GM23338 (cell line): ENCODE results near the gene ITGB6. TPM values are rescaled to one million over a fixed set of nuclear protein-coding genes. Genes with fewer than 3 reads are reported as not detected.

Experiments used
- ATAC-seq: fragments of 200-7000 bp; cut with Tn5 transposase; 3 replicates; pipeline ENCODE4 v1.9.1; 2020
- DNase-seq: peaks from one replicate; pipeline ENCODE4 v3.0.0-alpha.2; 2015; ENCODE audit warnings: low spot score
- H2AFZ ChIP-seq: fragments of 200-600 bp; sonication (generic); 2 replicates; pipeline ENCODE4 v1.8.0; 2016; ENCODE audit warnings: antibody characterized with exemption, mild to moderate bottlenecking, moderate library complexity
- H3F3A ChIP-seq: fragments of 200-600 bp; sonication (generic); replicated peaks from 2 replicates; pipeline ENCODE4 v1.8.0; 2017; ENCODE audit warnings: antibody characterized with exemption, mixed run types, low read depth
- H3K27ac ChIP-seq: fragments of 200-600 bp; sonication (generic); 2 replicates; pipeline ENCODE4 v1.6.1; 2016; ENCODE audit warnings: low read depth
- H3K27me3 ChIP-seq: fragments of 200-600 bp; sonication (generic); 2 replicates; pipeline ENCODE4 v1.8.0; 2016; ENCODE audit warnings: mild to moderate bottlenecking, mixed run types, moderate library complexity; ENCODE audit not compliant: insufficient read depth
- H3K36me3 ChIP-seq: fragments of 200-600 bp; sonication (generic); 2 replicates; pipeline ENCODE4 v1.8.0; 2016; ENCODE audit warnings: mild to moderate bottlenecking; ENCODE audit not compliant: insufficient read depth
- H3K4me1 ChIP-seq: fragments of 200-600 bp; sonication (generic); 2 replicates; pipeline ENCODE4 v1.8.0; 2016; ENCODE audit warnings: mild to moderate bottlenecking, moderate library complexity; ENCODE audit not compliant: insufficient read depth
- H3K4me2 ChIP-seq: fragments of 200-600 bp; sonication (generic); 2 replicates; pipeline ENCODE4 v1.7.1; 2017; ENCODE audit warnings: mixed run types
- H3K4me3 ChIP-seq: fragments of 200-600 bp; sonication (generic); 2 replicates; pipeline ENCODE4 v1.6.1; 2016; ENCODE audit warnings: mixed run types
- H3K79me2 ChIP-seq: fragments of 200-600 bp; sonication (generic); replicated peaks from 2 replicates; pipeline ENCODE4 v1.8.0; 2017; ENCODE audit warnings: mild to moderate bottlenecking; ENCODE audit not compliant: insufficient read depth
- H3K9me2 ChIP-seq: fragments of 200-600 bp; sonication (generic); 2 replicates; pipeline ENCODE4 v1.8.0; 2017; ENCODE audit not compliant: insufficient read depth
- H4K20me1 ChIP-seq: fragments of 200-600 bp; sonication (generic); replicated peaks from 2 replicates; pipeline ENCODE4 v1.8.0; 2017; ENCODE audit warnings: mild to moderate bottlenecking; ENCODE audit not compliant: insufficient read depth
- H3K27ac Mint-ChIP-seq: 2 replicates; pipeline ENCODE4 v1.8.0; 2020; ENCODE audit warnings: inconsistent platforms, mild to moderate bottlenecking, moderate library complexity, mixed read lengths
- H3K27me3 Mint-ChIP-seq: 3 replicates; pipeline ENCODE4 v1.8.0; 2022; ENCODE audit warnings: low read depth, mild to moderate bottlenecking, moderate library complexity, mixed read lengths, inconsistent platforms; ENCODE audit not compliant: insufficient read depth, poor library complexity
- H3K36me3 Mint-ChIP-seq: 3 replicates; pipeline ENCODE4 v1.8.0; 2021; ENCODE audit warnings: low read depth, mild to moderate bottlenecking, inconsistent platforms, moderate library complexity, mixed read lengths
- H3K4me1 Mint-ChIP-seq: 3 replicates; pipeline ENCODE4 v1.8.0; 2020; ENCODE audit warnings: mild to moderate bottlenecking, inconsistent platforms, mixed read lengths
- H3K4me3 Mint-ChIP-seq: 3 replicates; pipeline ENCODE4 v1.8.0; 2021; ENCODE audit warnings: moderate library complexity, mild to moderate bottlenecking, inconsistent platforms, mixed read lengths
- H3K9me3 Mint-ChIP-seq: 3 replicates; pipeline ENCODE4 v1.8.0; 2020; ENCODE audit warnings: moderate library complexity, mild to moderate bottlenecking, inconsistent platforms, mixed read lengths
- CREB1 ChIP-seq: fragments of 250-450 bp; sonication (Bioruptor Pico); IDR thresholded peaks from 2 replicates; pipeline ENCODE4 v1.5.0; 2020; ENCODE audit warnings: low read depth, mild to moderate bottlenecking, moderate library complexity
- EZH2 ChIP-seq: fragments of 200-600 bp; sonication (generic); IDR thresholded peaks from one replicate; pipeline ENCODE4 v1.8.0; 2017; ENCODE audit warnings: antibody characterized with exemption, mild to moderate bottlenecking, low read depth; ENCODE audit not compliant: unreplicated experiment
- EZH2phosphoT487 ChIP-seq: fragments of 200-600 bp; sonication (generic); IDR thresholded peaks from one replicate; pipeline ENCODE4 v1.8.1; 2018; ENCODE audit warnings: antibody characterized with exemption; ENCODE audit not compliant: unreplicated experiment
- JUNB ChIP-seq: IDR thresholded peaks from one replicate; pipeline ENCODE4 v1.6.1; 2016; ENCODE audit warnings: antibody characterized with exemption; ENCODE audit not compliant: unreplicated experiment
- NANOG ChIP-seq: IDR thresholded peaks from 2 replicates; pipeline ENCODE4 v1.6.1; 2016; ENCODE audit warnings: antibody characterized with exemption, borderline replicate concordance
- POLR2AphosphoS5 ChIP-seq: IDR thresholded peaks from 2 replicates; pipeline ENCODE4 v1.6.1; 2016; ENCODE audit warnings: antibody characterized with exemption, low read depth
- STAT1 ChIP-seq: IDR thresholded peaks from one replicate; pipeline ENCODE4 v1.6.1; 2016; ENCODE audit warnings: antibody characterized with exemption; ENCODE audit not compliant: unreplicated experiment
- ZNF114 ChIP-seq: fragments of 250-450 bp; sonication (Bioruptor Pico); IDR thresholded peaks from 2 replicates; pipeline ENCODE4 v1.5.0; 2020; ENCODE audit warnings: mild to moderate bottlenecking, moderate library complexity
- ZNF331 ChIP-seq: fragments of 250-450 bp; sonication (Bioruptor Pico); IDR thresholded peaks from 2 replicates; pipeline ENCODE4 v1.5.0; 2020; ENCODE audit warnings: low read depth, mild to moderate bottlenecking, moderate library complexity
- polyA plus RNA-seq: library from polyadenylated mRNA; unstranded; fragments of >200 nt; fragmentation: Nextera tagmentation; extraction: Ambion mirVana; gene quantifications from 2 replicates; pipeline ENCODE4 v1.2.1, GENCODE V29; 2016
- total RNA-seq: library from RNA; depleted of rRNA; stranded (reverse); fragments of >200 nt; shearing (Covaris generic); gene quantifications from 2 replicates; pipeline ENCODE4 v1.2.3, GENCODE V29; 2014
- TF ChIP-seq, protein P1 (sequence below): fragments of 250-450 bp; sonication (Bioruptor Pico); IDR thresholded peaks from 2 replicates; pipeline ENCODE4 v1.5.0; 2020; ENCODE audit warnings: mild to moderate bottlenecking, moderate library complexity
- TF ChIP-seq, protein P2 (sequence below): IDR thresholded peaks from 2 replicates; pipeline ENCODE4 v1.6.1; 2016; ENCODE audit warnings: antibody characterized with exemption
- TF ChIP-seq, protein P3 (sequence below), 2 experiments: fragments of 200-600 bp in 1 of 2; sonication (generic) in 1 of 2; conservative IDR thresholded peaks; 2 replicates each; pipeline versions ENCODE4 v1.5.1 to v1.6.1; 2016 to 2017; ENCODE audit warnings: antibody characterized with exemption in 2 of 2, low read depth in 2 of 2, mild to moderate bottlenecking in 2 of 2, moderate library complexity in 1 of 2
- TF ChIP-seq, protein P4 (sequence below): IDR thresholded peaks from one replicate; pipeline ENCODE4 v1.6.1; 2018; ENCODE audit warnings: antibody characterized with exemption; ENCODE audit not compliant: unreplicated experiment

Gene ITGB6
- total and polyA plus RNA-seq, 2 experiments from 2014 or later, result not detected

DNA sequence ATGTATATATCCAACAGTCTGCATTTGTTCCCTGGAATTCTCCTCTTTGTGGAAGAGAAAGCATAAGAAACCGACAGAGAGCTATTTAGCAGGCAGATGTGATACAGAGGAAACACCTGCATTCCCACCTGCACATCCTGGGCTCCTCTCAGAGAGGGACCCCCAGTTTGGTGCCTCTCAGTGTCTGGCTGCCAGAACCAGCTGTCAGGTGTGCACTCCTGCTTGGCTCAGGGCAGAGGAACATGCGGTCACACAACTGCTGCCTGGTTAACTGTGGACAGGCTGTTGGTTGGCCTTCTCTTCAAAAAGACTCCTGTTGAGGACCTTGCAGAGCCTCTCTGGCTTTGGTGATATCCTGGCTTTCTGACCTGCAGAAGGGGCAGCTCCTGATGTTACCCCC, 54.6 kb downstream of the ITGB6 start:
- Histone ChIP-seq H3K4me2 (no peak overlapping the region), H3F3A (no peaks in the 10 kb centered on the region), H3K79me2 (no peaks in the 10 kb centered on the region), H3K9me2 (peaks cover 11% of the 10 kb centered on the region; the same call in 1 of the 2 replicates), H3K27ac (no peak overlapping the region), H3K4me3 (no peak overlapping the region), H3K36me3 (no peaks in the 10 kb centered on the region), H4K20me1 (no peaks in the 10 kb centered on the region), H3K27me3 (no peaks in the 10 kb centered on the region), H3K4me1 (no peaks in the 10 kb centered on the region), H2AFZ (peak overlapping the region; percentile 28; the same call in 1 of the 2 replicates)
- ATAC-seq, result no peak
- Mint-ChIP-seq H3K9me3 (no peaks in the 10 kb centered on the region; the same call in 2 of the 3 replicates), H3K27me3 (peaks cover 2% of the 10 kb centered on the region), H3K36me3 (no peaks in the 10 kb centered on the region), H3K27ac (no peak overlapping the region), H3K4me1 (peaks cover 6% of the 10 kb centered on the region), H3K4me3 (no peak overlapping the region)
- TF ChIP-seq, protein P1, sequence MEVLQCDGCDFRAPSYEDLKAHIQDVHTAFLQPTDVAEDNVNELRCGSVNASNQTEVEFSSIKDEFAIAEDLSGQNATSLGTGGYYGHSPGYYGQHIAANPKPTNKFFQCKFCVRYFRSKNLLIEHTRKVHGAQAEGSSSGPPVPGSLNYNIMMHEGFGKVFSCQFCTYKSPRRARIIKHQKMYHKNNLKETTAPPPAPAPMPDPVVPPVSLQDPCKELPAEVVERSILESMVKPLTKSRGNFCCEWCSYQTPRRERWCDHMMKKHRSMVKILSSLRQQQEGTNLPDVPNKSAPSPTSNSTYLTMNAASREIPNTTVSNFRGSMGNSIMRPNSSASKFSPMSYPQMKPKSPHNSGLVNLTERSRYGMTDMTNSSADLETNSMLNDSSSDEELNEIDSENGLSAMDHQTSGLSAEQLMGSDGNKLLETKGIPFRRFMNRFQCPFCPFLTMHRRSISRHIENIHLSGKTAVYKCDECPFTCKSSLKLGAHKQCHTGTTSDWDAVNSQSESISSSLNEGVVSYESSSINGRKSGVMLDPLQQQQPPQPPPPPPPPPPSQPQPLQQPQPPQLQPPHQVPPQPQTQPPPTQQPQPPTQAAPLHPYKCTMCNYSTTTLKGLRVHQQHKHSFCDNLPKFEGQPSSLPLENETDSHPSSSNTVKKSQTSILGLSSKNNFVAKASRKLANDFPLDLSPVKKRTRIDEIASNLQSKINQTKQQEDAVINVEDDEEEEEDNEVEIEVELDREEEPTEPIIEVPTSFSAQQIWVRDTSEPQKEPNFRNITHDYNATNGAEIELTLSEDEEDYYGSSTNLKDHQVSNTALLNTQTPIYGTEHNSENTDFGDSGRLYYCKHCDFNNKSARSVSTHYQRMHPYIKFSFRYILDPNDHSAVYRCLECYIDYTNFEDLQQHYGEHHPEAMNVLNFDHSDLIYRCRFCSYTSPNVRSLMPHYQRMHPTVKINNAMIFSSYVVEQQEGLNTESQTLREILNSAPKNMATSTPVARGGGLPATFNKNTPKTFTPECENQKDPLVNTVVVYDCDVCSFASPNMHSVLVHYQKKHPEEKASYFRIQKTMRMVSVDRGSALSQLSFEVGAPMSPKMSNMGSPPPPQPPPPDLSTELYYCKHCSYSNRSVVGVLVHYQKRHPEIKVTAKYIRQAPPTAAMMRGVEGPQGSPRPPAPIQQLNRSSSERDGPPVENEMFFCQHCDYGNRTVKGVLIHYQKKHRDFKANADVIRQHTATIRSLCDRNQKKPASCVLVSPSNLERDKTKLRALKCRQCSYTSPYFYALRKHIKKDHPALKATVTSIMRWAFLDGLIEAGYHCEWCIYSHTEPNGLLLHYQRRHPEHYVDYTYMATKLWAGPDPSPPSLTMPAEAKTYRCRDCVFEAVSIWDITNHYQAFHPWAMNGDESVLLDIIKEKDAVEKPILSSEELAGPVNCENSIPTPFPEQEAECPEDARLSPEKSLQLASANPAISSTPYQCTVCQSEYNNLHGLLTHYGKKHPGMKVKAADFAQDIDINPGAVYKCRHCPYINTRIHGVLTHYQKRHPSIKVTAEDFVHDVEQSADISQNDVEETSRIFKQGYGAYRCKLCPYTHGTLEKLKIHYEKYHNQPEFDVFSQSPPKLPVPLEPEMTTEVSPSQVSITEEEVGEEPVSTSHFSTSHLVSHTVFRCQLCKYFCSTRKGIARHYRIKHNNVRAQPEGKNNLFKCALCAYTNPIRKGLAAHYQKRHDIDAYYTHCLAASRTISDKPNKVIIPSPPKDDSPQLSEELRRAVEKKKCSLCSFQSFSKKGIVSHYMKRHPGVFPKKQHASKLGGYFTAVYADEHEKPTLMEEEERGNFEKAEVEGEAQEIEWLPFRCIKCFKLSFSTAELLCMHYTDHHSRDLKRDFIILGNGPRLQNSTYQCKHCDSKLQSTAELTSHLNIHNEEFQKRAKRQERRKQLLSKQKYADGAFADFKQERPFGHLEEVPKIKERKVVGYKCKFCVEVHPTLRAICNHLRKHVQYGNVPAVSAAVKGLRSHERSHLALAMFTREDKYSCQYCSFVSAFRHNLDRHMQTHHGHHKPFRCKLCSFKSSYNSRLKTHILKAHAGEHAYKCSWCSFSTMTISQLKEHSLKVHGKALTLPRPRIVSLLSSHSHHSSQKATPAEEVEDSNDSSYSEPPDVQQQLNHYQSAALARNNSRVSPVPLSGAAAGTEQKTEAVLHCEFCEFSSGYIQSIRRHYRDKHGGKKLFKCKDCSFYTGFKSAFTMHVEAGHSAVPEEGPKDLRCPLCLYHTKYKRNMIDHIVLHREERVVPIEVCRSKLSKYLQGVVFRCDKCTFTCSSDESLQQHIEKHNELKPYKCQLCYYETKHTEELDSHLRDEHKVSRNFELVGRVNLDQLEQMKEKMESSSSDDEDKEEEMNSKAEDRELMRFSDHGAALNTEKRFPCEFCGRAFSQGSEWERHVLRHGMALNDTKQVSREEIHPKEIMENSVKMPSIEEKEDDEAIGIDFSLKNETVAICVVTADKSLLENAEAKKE, result no peak
- TF ChIP-seq NANOG, result no peak
- TF ChIP-seq EZH2, result no peak
- no peak for TF ChIP-seq CREB1 (CRISPR knock-in tag)
- no peak for TF ChIP-seq STAT1
- no peak for TF ChIP-seq ZNF114 (CRISPR knock-in tag)
- TF ChIP-seq POLR2AphosphoS5, result no peak
- TF ChIP-seq, protein P2, sequence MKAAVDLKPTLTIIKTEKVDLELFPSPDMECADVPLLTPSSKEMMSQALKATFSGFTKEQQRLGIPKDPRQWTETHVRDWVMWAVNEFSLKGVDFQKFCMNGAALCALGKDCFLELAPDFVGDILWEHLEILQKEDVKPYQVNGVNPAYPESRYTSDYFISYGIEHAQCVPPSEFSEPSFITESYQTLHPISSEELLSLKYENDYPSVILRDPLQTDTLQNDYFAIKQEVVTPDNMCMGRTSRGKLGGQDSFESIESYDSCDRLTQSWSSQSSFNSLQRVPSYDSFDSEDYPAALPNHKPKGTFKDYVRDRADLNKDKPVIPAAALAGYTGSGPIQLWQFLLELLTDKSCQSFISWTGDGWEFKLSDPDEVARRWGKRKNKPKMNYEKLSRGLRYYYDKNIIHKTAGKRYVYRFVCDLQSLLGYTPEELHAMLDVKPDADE, result no peak
- TF ChIP-seq EZH2phosphoT487, result no peak
- TF ChIP-seq, protein P3, sequence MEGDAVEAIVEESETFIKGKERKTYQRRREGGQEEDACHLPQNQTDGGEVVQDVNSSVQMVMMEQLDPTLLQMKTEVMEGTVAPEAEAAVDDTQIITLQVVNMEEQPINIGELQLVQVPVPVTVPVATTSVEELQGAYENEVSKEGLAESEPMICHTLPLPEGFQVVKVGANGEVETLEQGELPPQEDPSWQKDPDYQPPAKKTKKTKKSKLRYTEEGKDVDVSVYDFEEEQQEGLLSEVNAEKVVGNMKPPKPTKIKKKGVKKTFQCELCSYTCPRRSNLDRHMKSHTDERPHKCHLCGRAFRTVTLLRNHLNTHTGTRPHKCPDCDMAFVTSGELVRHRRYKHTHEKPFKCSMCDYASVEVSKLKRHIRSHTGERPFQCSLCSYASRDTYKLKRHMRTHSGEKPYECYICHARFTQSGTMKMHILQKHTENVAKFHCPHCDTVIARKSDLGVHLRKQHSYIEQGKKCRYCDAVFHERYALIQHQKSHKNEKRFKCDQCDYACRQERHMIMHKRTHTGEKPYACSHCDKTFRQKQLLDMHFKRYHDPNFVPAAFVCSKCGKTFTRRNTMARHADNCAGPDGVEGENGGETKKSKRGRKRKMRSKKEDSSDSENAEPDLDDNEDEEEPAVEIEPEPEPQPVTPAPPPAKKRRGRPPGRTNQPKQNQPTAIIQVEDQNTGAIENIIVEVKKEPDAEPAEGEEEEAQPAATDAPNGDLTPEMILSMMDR (conservative IDR thresholded peaks at IDR 0.05; ENCODE audit: low read depth in 2 of 2), result no peak
- no peak for TF ChIP-seq ZNF331 (CRISPR knock-in tag)
- TF ChIP-seq, protein P4, sequence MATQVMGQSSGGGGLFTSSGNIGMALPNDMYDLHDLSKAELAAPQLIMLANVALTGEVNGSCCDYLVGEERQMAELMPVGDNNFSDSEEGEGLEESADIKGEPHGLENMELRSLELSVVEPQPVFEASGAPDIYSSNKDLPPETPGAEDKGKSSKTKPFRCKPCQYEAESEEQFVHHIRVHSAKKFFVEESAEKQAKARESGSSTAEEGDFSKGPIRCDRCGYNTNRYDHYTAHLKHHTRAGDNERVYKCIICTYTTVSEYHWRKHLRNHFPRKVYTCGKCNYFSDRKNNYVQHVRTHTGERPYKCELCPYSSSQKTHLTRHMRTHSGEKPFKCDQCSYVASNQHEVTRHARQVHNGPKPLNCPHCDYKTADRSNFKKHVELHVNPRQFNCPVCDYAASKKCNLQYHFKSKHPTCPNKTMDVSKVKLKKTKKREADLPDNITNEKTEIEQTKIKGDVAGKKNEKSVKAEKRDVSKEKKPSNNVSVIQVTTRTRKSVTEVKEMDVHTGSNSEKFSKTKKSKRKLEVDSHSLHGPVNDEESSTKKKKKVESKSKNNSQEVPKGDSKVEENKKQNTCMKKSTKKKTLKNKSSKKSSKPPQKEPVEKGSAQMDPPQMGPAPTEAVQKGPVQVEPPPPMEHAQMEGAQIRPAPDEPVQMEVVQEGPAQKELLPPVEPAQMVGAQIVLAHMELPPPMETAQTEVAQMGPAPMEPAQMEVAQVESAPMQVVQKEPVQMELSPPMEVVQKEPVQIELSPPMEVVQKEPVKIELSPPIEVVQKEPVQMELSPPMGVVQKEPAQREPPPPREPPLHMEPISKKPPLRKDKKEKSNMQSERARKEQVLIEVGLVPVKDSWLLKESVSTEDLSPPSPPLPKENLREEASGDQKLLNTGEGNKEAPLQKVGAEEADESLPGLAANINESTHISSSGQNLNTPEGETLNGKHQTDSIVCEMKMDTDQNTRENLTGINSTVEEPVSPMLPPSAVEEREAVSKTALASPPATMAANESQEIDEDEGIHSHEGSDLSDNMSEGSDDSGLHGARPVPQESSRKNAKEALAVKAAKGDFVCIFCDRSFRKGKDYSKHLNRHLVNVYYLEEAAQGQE, result no peak
- no peak for TF ChIP-seq JUNB
- DNase-seq, result no peak
